Endothelial cell (in vitro differentiated cells): ENCODE measurements around the gene APOL2. TPM values are rescaled to one million over a fixed set of nuclear protein-coding genes. Genes with fewer than 3 reads are reported as not detected.
"Not testable (repeated sequence)": the region's sequence is repeated elsewhere in the genome, so short reads cannot be mapped to it uniquely, and the experiment has no call there.

Experiments
- DNase-seq: peaks from one replicate; pipeline ENCODE4 v3.0.0; 2021; ENCODE audit warnings: low spot score
- H3K27ac Mint-ChIP-seq: one replicate; pipeline ENCODE4 v1.8.0; 2021; ENCODE audit warnings: mixed read lengths, inconsistent platforms; ENCODE audit not compliant: unreplicated experiment
- H3K27me3 Mint-ChIP-seq: one replicate; pipeline ENCODE4 v1.8.0; 2021; ENCODE audit warnings: mild to moderate bottlenecking, moderate library complexity, mixed read lengths, inconsistent platforms; ENCODE audit not compliant: unreplicated experiment
- H3K36me3 Mint-ChIP-seq: one replicate; pipeline ENCODE4 v1.8.0; 2021; ENCODE audit warnings: mild to moderate bottlenecking, low read depth, mixed read lengths, inconsistent platforms; ENCODE audit not compliant: unreplicated experiment
- H3K4me1 Mint-ChIP-seq: one replicate; pipeline ENCODE4 v1.8.0; 2021; ENCODE audit warnings: mild to moderate bottlenecking, mixed read lengths, inconsistent platforms; ENCODE audit not compliant: unreplicated experiment
- H3K4me3 Mint-ChIP-seq: one replicate; pipeline ENCODE4 v1.8.0; 2021; ENCODE audit warnings: mild to moderate bottlenecking, mixed read lengths, inconsistent platforms; ENCODE audit not compliant: unreplicated experiment
- H3K9me3 Mint-ChIP-seq: one replicate; pipeline ENCODE4 v1.8.0; 2021; ENCODE audit warnings: mixed read lengths, inconsistent platforms; ENCODE audit not compliant: unreplicated experiment
- total RNA-seq: library from RNA; stranded (reverse); fragmentation: NEBNext Ultra II Directional; extraction: Animal tissue kit (Norgen Biotek cat#: 25700); gene quantifications from one replicate; pipeline ENCODE4 v1.2.1, GENCODE V29; 2021; ENCODE audit not compliant: unreplicated experiment
- TF ChIP-seq, protein P1 (sequence below): fragments of 200-600 bp; sonication (generic); IDR thresholded peaks from one replicate; pipeline ENCODE4 v1.5.0; 2021; ENCODE audit warnings: antibody characterized with exemption; ENCODE audit not compliant: unreplicated experiment

Gene APOL2
- total RNA-seq, 1 donor from 2014 or later = 55.3 TPM

DNA sequence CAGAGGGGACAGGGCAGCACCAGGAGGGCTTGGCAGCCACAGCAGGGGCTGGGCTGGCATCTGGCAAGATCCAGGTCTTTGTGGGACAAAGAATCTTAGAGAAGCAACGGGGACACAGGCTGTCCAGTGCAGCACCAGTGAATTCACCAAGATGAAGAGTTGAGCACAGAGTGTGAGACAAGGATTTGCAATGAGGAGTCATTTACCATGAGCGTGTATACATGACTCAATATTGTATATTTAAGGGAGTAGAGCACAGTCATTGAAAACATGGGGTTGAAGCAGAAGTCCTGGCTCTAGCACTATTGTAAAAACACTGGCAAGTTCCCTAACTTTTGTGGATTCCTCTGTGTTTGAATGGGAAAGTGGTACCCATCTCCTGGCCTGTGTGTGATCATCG is 17.2 kb upstream of the APOL2 start:
- Mint-ChIP-seq H3K4me3 (peak overlapping the region; percentile 53), H3K36me3 (peaks cover 9% of the 10 kb centered on the region), H3K9me3 (no peaks in the 10 kb centered on the region), H3K27me3 (peaks cover 13% of the 10 kb centered on the region), H3K27ac (peak overlapping the region; percentile 84), H3K4me1 (peaks cover 66% of the 10 kb centered on the region)
- TF ChIP-seq, protein P1, sequence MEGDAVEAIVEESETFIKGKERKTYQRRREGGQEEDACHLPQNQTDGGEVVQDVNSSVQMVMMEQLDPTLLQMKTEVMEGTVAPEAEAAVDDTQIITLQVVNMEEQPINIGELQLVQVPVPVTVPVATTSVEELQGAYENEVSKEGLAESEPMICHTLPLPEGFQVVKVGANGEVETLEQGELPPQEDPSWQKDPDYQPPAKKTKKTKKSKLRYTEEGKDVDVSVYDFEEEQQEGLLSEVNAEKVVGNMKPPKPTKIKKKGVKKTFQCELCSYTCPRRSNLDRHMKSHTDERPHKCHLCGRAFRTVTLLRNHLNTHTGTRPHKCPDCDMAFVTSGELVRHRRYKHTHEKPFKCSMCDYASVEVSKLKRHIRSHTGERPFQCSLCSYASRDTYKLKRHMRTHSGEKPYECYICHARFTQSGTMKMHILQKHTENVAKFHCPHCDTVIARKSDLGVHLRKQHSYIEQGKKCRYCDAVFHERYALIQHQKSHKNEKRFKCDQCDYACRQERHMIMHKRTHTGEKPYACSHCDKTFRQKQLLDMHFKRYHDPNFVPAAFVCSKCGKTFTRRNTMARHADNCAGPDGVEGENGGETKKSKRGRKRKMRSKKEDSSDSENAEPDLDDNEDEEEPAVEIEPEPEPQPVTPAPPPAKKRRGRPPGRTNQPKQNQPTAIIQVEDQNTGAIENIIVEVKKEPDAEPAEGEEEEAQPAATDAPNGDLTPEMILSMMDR = no peak
- DNase-seq = no peak

DNA sequence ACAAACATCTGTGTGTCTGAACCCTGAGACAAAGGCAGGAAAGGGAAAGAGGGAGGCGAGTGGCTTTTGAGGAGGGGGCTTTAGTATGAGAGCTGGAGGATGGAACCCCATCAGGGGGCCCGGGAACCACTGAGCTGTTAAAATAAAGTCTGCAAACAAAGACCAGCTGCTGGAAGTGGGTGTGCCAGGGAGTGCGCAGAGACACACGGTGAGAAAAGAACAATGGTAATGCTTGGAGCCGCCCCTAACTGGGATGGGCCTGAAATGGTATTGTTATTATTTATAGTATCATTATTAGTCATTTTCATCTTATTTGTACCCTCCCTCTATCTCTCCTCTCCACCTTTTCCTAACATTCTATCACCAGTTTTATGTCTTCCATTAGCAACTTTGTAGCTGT is 16.2 kb upstream of the APOL2 start:
- Mint-ChIP-seq H3K27me3 (peaks cover 14% of the 10 kb centered on the region), H3K27ac (peak overlapping the region; percentile 82), H3K4me1 (peaks cover 57% of the 10 kb centered on the region), H3K4me3 (peak overlapping the region; percentile 2)
- H3K9me3 Mint-ChIP-seq, DNase-seq, H3K36me3 Mint-ChIP-seq: not testable (repeated sequence)

- Mint-ChIP-seq H3K4me3 (peak overlapping the region; percentile 49), H3K27ac (peak overlapping the region; percentile 71), H3K9me3 (no peaks in the 10 kb centered on the region), H3K4me1 (peaks cover 40% of the 10 kb centered on the region), H3K36me3 (peaks cover 9% of the 10 kb centered on the region), H3K27me3 (peaks cover 12% of the 10 kb centered on the region)
- TF ChIP-seq, protein P1 = no peak
- no peak for DNase-seq
Measured at GRCh38 chr22:36253523-36254490, 14.5 kb upstream of the APOL2 start.

- Mint-ChIP-seq H3K4me1 (peaks cover 31% of the 10 kb centered on the region), H3K36me3 (peaks cover 7% of the 10 kb centered on the region), H3K27ac (peak within 1 kb of the TSS; percentile 71), H3K9me3 (peaks cover 8% of the 10 kb centered on the region), H3K4me3 (peak within 1 kb of the TSS; percentile 57), H3K27me3 (peaks cover 10% of the 10 kb centered on the region)
- TF ChIP-seq, protein P1 = no peak
- DNase-seq = no peak
Measured at GRCh38 chr22:36252754-36253522, 13.6 kb upstream of the APOL2 start, which contains the start of gene APOL1. TSS of gene APOL1 (plus strand) at chr22:36253133. CDS start at chr22:36254956, 1,823 bp downstream.

DNA sequence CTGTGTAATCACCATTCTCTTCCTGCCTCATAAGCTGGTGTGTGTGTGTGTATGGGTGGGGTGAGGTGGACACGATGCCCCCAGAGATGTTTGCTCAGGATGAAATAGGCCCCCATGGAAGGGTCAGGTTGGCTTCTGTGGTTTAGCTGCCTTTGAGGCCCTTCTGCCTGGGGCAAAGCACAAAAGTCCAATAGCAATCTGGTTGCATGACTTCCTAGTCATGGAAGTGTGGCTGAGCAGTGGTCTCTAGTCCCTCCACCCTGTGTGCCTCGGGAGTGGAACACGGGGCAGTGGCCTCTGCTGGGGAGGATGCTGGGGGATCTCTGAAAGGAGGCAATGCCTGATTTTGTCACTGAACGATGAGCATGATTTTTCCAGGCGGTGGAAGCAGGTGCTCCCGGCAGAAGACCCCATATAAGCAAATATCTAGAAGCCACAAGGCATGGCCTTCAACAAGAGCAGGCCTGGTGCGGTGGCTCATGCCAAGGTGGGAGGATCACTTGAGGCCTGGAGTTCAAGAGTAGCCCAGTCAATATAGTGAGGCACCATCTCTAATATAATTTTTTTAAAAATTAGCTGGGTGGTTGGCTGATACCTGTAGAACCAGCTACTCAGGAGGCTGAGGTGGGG is 12.8 kb upstream of the APOL2 start:
- H3K4me3 Mint-ChIP-seq, DNase-seq, H3K27ac Mint-ChIP-seq, H3K36me3 Mint-ChIP-seq, H3K27me3 Mint-ChIP-seq: not testable (repeated sequence)
- H3K4me1 Mint-ChIP-seq = peaks cover 25% of the 10 kb centered on the region
- H3K9me3 Mint-ChIP-seq = peaks cover 13% of the 10 kb centered on the region

DNA sequence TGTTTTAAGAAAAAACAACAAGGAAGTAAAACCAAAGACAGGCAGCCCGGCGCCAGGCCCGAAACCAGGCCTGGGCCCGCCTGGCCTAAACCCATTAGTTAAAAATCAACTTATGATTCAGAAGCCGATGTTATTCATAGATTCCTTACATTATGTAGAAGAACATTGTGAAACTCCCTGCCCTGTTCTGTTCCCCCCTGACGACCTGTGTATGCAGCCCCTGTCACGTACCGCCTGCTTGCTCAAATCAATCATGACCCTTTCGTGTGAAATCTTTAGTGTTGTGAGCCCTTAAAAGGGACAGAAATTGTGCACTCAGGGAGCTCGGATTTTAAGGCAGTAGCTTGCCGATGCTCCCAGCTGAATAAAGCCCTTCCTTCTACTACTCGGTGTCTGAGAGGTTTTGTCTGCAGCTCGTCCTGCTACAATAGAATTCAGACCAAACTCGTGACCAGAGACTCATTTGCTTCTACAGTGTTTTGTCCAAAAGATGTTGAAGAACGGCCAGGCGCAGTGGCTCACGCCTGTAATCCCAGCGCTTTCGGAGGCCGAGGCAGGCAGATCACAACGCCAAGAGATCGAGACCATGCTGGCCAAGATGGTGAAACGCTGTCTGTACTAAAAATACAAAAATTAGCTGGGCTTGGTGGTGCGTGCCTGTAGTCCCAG is 11.1 kb upstream of the APOL2 start:
- H3K36me3 Mint-ChIP-seq, H3K27me3 Mint-ChIP-seq, H3K27ac Mint-ChIP-seq, H3K4me3 Mint-ChIP-seq, DNase-seq: not testable (repeated sequence)
- H3K9me3 Mint-ChIP-seq = peaks cover 13% of the 10 kb centered on the region
- peaks cover 10% of the 10 kb centered on the region for H3K4me1 Mint-ChIP-seq
